AG10803 (cell line): ENCODE data around the gene NPHS2.
A peak's percentile ranks its signal among the peaks of the same experiment; 100 is the strongest.

ENCODE experiments used
- DNase-seq: peaks from one replicate; pipeline ENCODE4 v3.0.0; 2010; ENCODE audit warnings: low read depth
- H3K4me3 ChIP-seq: 2 replicates; pipeline ENCODE4 v1.5.1; 2011; ENCODE audit warnings: mild to moderate bottlenecking, low read length, control low read depth
- CTCF ChIP-seq: conservative IDR thresholded peaks from 2 replicates; pipeline ENCODE4 v1.5.1; 2011; ENCODE audit warnings: mild to moderate bottlenecking, low read length, control low read depth, inconsistent platforms

NPHS2 gene

GRCh38 chr1:179576509-179576908 lies 761 bp upstream of the NPHS2 start:
- DNase-seq, result no peak
- H3K4me3 ChIP-seq, result no peak overlapping the region

GRCh38 chr1:179558078-179558477 lies 17.7 kb downstream of the NPHS2 start:
- H3K4me3 ChIP-seq, result no peak overlapping the region
- TF ChIP-seq CTCF, result no peak
- DNase-seq, result no peak

More at GRCh38 chr1:179576509-179576908, 761 bp upstream of the NPHS2 start:
- TF ChIP-seq CTCF, result no peak

DNA sequence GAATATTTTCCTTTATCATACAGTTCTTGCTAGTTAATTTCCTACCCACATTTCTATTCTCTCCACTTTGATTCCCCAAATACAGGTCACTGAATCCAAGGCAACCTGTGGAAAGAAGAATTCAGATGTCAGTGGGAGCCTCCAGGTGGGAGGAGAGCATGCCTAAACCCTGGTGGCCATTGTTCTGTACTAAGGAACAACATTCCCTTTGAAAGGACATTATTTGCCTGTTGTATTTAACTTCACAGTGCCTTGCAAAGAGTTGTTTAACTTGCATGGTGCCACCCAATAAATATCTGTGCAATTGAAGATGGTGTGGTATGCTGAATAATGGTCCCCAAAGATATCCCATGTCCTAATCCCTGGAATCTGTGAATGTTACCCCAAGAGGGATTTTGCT lies 21.3 kb downstream of the NPHS2 start:
- no peak for TF ChIP-seq CTCF
- DNase-seq, result no peak
- H3K4me3 ChIP-seq, result no peak overlapping the region

- DNase-seq, result peak; percentile 62
- H3K4me3 ChIP-seq, result no peak overlapping the region
- TF ChIP-seq CTCF, result no peak
These were observed 24.7 kb downstream of the NPHS2 start for GRCh38 chr1:179550746-179551682.

- no peak for DNase-seq
- H3K4me3 ChIP-seq, result no peak overlapping the region
- TF ChIP-seq CTCF, result no peak
These were observed 26.4 kb downstream of the NPHS2 start for GRCh38 chr1:179549368-179549700.

- H3K4me3 ChIP-seq, result no peak overlapping the region
- TF ChIP-seq CTCF, result no peak
- no peak for DNase-seq
These were observed 26.9 kb downstream of the NPHS2 start for GRCh38 chr1:179548666-179549367.
